PC-3 (cell line): ENCODE data around the gene GREB1L. TPM values are rescaled to one million over a fixed set of nuclear protein-coding genes. Genes with fewer than 3 reads are reported as not detected.

ENCODE experiments used
- ATAC-seq: fragments of 200-7000 bp; cut with Tn5 transposase; 2 replicates; pipeline ENCODE4 v1.9.1; 2020; ENCODE audit warnings: mild to moderate bottlenecking, moderate library complexity
- BruUV-seq: library from RNA; stranded (reverse); fragments of 400-500 nt; replicated peaks from 2 replicates; lab custom pipeline; 2021; lab: Mats Ljungman, UMichigan
- CTCF ChIA-PET: fragments of 300-600 bp; sonication (Branson Sonifier 250); formaldehyde crosslinking; loops from one replicate; lab custom pipeline; 2022; ENCODE audit warnings: antibody characterized with exemption; lab: Charles Lee
- POLR2A ChIA-PET: fragments of 300-600 bp; sonication (Branson Sonifier 250); formaldehyde crosslinking; loops from one replicate; lab custom pipeline; 2022; ENCODE audit warnings: antibody characterized with exemption; ENCODE audit not compliant: unreplicated experiment; lab: Charles Lee
- DNase-seq: peaks from one replicate; pipeline ENCODE4 v3.0.0-alpha.2; 2015
- H2AFZ ChIP-seq: fragments of 300-600 bp; sonication (generic); 2 replicates; pipeline ENCODE4 v1.6.0; 2016; ENCODE audit warnings: antibody characterized with exemption, low read length
- H3F3A ChIP-seq: fragments of 300-600 bp; sonication (generic); one replicate; pipeline ENCODE4 v1.6.0; 2017; ENCODE audit warnings: antibody characterized with exemption, low read length, control low read depth, mild to moderate bottlenecking; ENCODE audit not compliant: unreplicated experiment
- H3K27ac ChIP-seq: fragments of 300-600 bp; sonication (generic); 2 replicates; pipeline ENCODE4 v1.5.1; 2016; ENCODE audit warnings: mild to moderate bottlenecking, low read length
- H3K27me3 ChIP-seq: fragments of 300-600 bp; sonication (generic); 2 replicates; pipeline ENCODE4 v1.6.1; 2016; ENCODE audit warnings: low read length, mixed read lengths
- H3K36me3 ChIP-seq: fragments of 300-600 bp; sonication (generic); 2 replicates; pipeline ENCODE4 v1.6.1; 2016; ENCODE audit warnings: low read depth, mixed run types, low read length, mixed read lengths
- H3K4me1 ChIP-seq: fragments of 300-600 bp; sonication (generic); 2 replicates; pipeline ENCODE4 v1.5.1; 2016; ENCODE audit warnings: low read length; ENCODE audit not compliant: insufficient read depth
- H3K4me2 ChIP-seq: fragments of 300-600 bp; sonication (generic); 2 replicates; pipeline ENCODE4 v1.6.0; 2016; ENCODE audit warnings: low read length
- H3K4me3 ChIP-seq: fragments of 300-600 bp; sonication (generic); 2 replicates; pipeline ENCODE4 v1.5.1; 2016; ENCODE audit warnings: mild to moderate bottlenecking, low read length, mixed read lengths
- H3K79me2 ChIP-seq: fragments of 300-600 bp; sonication (generic); 2 replicates; pipeline ENCODE4 v1.6.1; 2017; ENCODE audit warnings: low read length, mixed read lengths
- H3K9ac ChIP-seq: fragments of 300-600 bp; sonication (generic); 2 replicates; pipeline ENCODE4 v1.6.0; 2016; ENCODE audit warnings: mild to moderate bottlenecking, low read length
- H3K9me2 ChIP-seq: fragments of 300-600 bp; sonication (generic); replicated peaks from 2 replicates; pipeline ENCODE4 v1.6.1; 2016; ENCODE audit warnings: mixed run types, low read length, mixed read lengths
- H3K9me3 ChIP-seq: fragments of 300-600 bp; sonication (generic); 2 replicates; pipeline ENCODE4 v1.6.1; 2016; ENCODE audit warnings: low read length, mixed read lengths
- H4K20me1 ChIP-seq: fragments of 300-600 bp; sonication (generic); 2 replicates; pipeline ENCODE4 v1.6.1; 2016; ENCODE audit warnings: low read length, mixed read lengths
- EZH2 ChIP-seq: fragments of 300-600 bp; sonication (generic); IDR thresholded peaks from one replicate; pipeline ENCODE4 v1.6.1; 2017; ENCODE audit warnings: antibody characterized with exemption, mild to moderate bottlenecking, low read length; ENCODE audit not compliant: unreplicated experiment
- EZH2phosphoT487 ChIP-seq: fragments of 300-600 bp; sonication (generic); IDR thresholded peaks from 2 replicates; pipeline ENCODE4 v1.6.1; 2018; ENCODE audit warnings: mild to moderate bottlenecking, antibody characterized with exemption, low read length, borderline replicate concordance
- intact Hi-C: fragments of 100-400 bp; cut with micrococcal nuclease; formaldehyde crosslinking; loops from 2 replicates; pipeline ENCODE4 v1.9.0; 2023
- total RNA-seq: library from RNA; depleted of rRNA; stranded (reverse); fragments of >200 nt; gene quantifications from 2 replicates; pipeline ENCODE4 v1.2.3, GENCODE V29; 2014
- TF ChIP-seq, protein P1 (sequence below): fragments of 300-600 bp; sonication (generic); conservative IDR thresholded peaks from 2 replicates; pipeline ENCODE4 v1.5.1; 2017; ENCODE audit warnings: antibody characterized with exemption, low read depth, mild to moderate bottlenecking, low read length

The GREB1L gene
- total RNA-seq, 1 experiment from 2014 or later = 10.3 TPM

DNA sequence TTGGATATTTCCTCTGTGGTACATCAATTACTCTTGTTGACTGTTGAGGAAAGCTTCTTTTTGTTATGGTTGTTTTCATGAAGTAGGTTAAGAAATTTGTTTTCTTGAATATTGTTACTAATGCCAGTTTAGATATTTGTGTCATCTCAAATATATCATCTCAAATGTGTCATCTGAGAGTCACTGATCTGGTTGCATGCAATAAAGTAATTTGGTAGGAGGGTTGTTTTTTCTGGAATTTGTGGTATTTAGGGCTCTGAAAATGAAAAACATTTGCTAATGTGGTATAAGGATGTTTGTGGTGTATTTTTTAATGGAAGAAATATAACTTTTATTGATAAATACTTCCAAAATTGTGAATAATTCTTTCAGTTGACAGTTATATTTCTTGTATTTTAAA, 117.7 kb downstream of the GREB1L start:
- Histone ChIP-seq H3K9me3 (no peaks in the 10 kb centered on the region), H2AFZ (no peak overlapping the region), H3K4me2 (no peak overlapping the region), H3F3A (no peaks in the 10 kb centered on the region), H3K9me2 (no peaks in the 10 kb centered on the region), H4K20me1 (no peaks in the 10 kb centered on the region), H3K79me2 (no peaks in the 10 kb centered on the region), H3K27ac (no peak overlapping the region), H3K4me1 (0 out of 2 replicates have a peak, but pooled peaks cover 4% of the 10 kb centered on the region), H3K4me3 (no peak overlapping the region), H3K9ac (no peak overlapping the region), H3K36me3 (no peaks in the 10 kb centered on the region), H3K27me3 (no peaks in the 10 kb centered on the region)
- BruUV-seq = no TSS peak
- CTCF ChIA-PET = no interaction called here
- ATAC-seq (no peak), DNase-seq (peak; percentile 18)
- TF ChIP-seq, protein P1, sequence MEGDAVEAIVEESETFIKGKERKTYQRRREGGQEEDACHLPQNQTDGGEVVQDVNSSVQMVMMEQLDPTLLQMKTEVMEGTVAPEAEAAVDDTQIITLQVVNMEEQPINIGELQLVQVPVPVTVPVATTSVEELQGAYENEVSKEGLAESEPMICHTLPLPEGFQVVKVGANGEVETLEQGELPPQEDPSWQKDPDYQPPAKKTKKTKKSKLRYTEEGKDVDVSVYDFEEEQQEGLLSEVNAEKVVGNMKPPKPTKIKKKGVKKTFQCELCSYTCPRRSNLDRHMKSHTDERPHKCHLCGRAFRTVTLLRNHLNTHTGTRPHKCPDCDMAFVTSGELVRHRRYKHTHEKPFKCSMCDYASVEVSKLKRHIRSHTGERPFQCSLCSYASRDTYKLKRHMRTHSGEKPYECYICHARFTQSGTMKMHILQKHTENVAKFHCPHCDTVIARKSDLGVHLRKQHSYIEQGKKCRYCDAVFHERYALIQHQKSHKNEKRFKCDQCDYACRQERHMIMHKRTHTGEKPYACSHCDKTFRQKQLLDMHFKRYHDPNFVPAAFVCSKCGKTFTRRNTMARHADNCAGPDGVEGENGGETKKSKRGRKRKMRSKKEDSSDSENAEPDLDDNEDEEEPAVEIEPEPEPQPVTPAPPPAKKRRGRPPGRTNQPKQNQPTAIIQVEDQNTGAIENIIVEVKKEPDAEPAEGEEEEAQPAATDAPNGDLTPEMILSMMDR = no peak
- TF ChIP-seq EZH2 = no peak
- TF ChIP-seq EZH2phosphoT487 = no peak
- POLR2A ChIA-PET = interaction anchor here (0.6 to 0.7 kb wide), 2 partner anchors 127 to 160 kb away, joined by 3 to 4 read pairs; no protein-coding TSS in a partner anchor
- intact Hi-C loops = loop anchor here (10.0 kb wide), 1 partner anchor 165 kb away; no protein-coding TSS in a partner anchor

DNA sequence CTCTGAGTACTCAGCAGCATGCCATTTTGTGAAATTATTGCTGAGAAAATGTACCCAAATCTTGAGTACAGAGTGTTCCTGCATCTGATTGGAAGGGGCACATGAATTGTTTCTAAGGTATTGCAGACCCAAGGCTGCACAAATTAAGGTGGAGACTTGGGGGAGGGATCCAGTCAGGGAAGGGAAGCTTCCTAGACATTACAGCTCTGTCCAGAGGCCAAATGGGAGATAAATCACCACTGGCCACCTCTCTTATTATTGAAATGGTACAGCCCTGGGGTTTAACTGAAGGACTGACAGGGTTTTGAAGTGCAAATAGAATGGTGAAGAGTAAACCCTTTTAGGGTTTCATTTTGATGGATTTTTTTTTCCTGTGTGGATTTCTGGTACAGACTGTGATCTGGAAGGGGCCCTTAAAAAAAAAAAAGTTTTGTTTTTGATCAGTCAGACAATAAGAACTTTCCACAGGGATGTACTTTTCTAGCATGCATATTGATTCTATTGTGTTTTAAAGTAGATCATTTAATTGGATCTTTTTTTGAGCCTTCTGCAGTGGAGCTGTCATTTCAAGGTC, 119.4 kb downstream of the GREB1L start:
- no peaks in the 10 kb centered on the region for H3K9me3 ChIP-seq
- no peaks in the 10 kb centered on the region for H3K27me3 ChIP-seq
- intact Hi-C loops = loop anchor here (10.0 kb wide), 1 partner anchor 167 kb away; no protein-coding TSS in a partner anchor
- no peaks in the 10 kb centered on the region for H3F3A ChIP-seq
- H2AFZ ChIP-seq = peak overlapping the region; percentile 35; the same call in 1 of the 2 replicates
- H3K9me2 ChIP-seq = no peaks in the 10 kb centered on the region
- no peaks in the 10 kb centered on the region for H4K20me1 ChIP-seq
- H3K79me2 ChIP-seq = no peaks in the 10 kb centered on the region
- POLR2A ChIA-PET = interaction anchor here (0.7 kb wide), 1 partner anchor 26 kb away, joined by 8 read pairs; no protein-coding TSS in a partner anchor
- H3K9ac ChIP-seq = no peak overlapping the region
- CTCF ChIA-PET = no interaction called here
- no peak overlapping the region for H3K4me2 ChIP-seq
- no TSS peak for BruUV-seq
- H3K4me1 ChIP-seq = 0 out of 2 replicates have a peak, but pooled peaks cover 4% of the 10 kb centered on the region
- ATAC-seq (no peak), DNase-seq (no peak)
- TF ChIP-seq EZH2 = no peak
- no peak overlapping the region for H3K27ac ChIP-seq
- H3K4me3 ChIP-seq = no peak overlapping the region
- H3K36me3 ChIP-seq = no peaks in the 10 kb centered on the region

DNA sequence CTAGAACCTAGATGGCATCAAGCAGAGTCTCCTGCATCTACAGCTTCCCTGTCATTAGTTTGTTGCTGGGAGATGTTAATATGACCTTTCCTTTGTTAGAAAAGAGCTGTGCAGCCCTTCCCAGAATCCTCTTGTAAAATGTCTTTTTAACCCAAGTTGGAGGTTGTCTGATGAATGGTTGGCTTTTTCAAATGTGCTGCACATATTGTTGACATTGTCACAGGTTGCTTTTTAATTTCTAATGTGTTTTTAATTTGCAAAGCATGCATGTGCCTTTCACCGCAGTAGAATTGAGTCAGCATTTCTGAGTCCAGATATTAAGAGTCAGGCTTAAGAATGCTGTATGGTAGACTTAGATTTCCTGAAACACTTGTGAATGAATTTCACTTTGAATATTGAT, 120.8 kb downstream of the GREB1L start:
- Histone ChIP-seq H3K36me3 (no peaks in the 10 kb centered on the region), H3F3A (no peaks in the 10 kb centered on the region), H2AFZ (no peak overlapping the region), H3K4me3 (no peak overlapping the region), H3K9ac (no peak overlapping the region), H3K27ac (no peak overlapping the region), H3K9me3 (no peaks in the 10 kb centered on the region), H3K4me2 (no peak overlapping the region), H3K27me3 (no peaks in the 10 kb centered on the region), H3K9me2 (no peaks in the 10 kb centered on the region), H3K4me1 (0 out of 2 replicates have a peak, but pooled peaks cover 4% of the 10 kb centered on the region), H3K79me2 (no peaks in the 10 kb centered on the region), H4K20me1 (no peaks in the 10 kb centered on the region)
- DNase-seq (no peak), ATAC-seq (no peak)
- POLR2A ChIA-PET = no interaction called here
- CTCF ChIA-PET = no interaction called here
- TF ChIP-seq EZH2 = no peak
- TF ChIP-seq EZH2phosphoT487 = no peak
- TF ChIP-seq, protein P1 = no peak
- intact Hi-C loops = loop anchor here (10.0 kb wide), 1 partner anchor 168 kb away; no protein-coding TSS in a partner anchor
- no TSS peak for BruUV-seq
